C4-2B (cell line): ENCODE measurements around the gene AP2A2.

Source experiments
- CTCF ChIP-seq: fragments of 450-650 bp; conservative IDR thresholded peaks from 2 replicates; pipeline ENCODE4 v1.5.1; 2017; ENCODE audit warnings: mild to moderate bottlenecking
- ZFX ChIP-seq: fragments of 450-650 bp; IDR thresholded peaks from 2 replicates; pipeline ENCODE4 v1.6.1; 2017

- TF ChIP-seq CTCF (no peak), ZFX (no peak)
These were observed 112.7 kb downstream of the AP2A2 start for GRCh38 chr11:1038361-1038760.
